Suppressor macrophage treated with lipopolysaccharide for 4 hours (primary cell): ENCODE measurements around the gene RARG.
"Not testable (repeated sequence)": the region's sequence is repeated elsewhere in the genome, so short reads cannot be mapped to it uniquely, and the experiment has no call there.

Source experiments
- DNase-seq: peaks from one replicate; pipeline ENCODE4 v3.0.0-alpha.2; 2020

RARG gene

DNA sequence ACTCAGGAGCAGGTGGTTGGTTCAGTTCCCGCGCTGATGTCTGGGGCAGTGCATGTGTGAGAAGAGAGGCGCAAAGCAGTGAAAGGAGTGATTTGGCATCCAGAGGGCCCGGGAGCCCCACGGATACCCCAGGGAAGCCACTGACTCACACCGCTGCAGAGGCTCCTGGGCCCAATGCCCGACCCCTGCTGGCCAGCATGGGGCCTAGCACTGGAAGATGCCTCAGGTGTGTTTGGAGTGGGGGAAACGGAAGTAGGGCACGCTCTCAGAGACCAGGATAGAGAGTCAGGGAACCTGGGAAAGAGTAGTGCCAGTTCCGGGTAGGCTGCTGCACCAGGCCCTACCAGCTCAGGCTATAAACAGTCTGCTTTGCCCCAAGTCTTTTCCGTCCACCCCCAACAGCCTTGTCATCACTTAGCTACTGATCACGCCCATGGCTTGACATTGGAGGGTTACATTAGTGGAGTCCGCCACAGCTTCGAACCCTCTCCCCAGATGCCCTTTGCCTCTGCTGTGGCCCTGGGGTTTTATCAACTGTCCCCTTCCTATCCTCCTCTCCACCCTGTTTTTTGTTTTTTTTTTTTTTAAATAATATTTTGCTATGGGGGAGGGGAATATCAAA is 41.8 kb downstream of the RARG start:
- DNase-seq: peak; percentile 28

GRCh38 chr12:53187145-53187899 is 44.7 kb downstream of the RARG start:
- DNase-seq: no peak

DNA sequence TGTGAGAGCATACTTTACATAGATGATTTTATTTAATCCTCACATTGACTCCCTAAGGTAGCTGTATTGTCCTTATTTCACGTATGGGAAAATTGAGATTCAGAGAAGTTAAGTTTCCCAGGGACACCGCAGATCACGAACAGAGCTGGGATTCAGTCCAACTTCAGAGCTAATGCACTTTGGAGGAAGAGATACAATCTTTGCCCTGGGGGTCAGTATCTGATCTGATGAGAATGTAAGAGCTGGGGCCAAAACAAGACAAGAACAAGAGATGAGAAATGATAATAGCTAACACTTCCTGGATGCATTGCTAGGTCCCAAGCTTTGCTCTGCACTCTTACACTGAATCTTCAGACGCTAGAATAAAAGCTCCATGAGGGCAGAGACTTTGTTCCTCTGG is 45.3 kb downstream of the RARG start:
- no peak for DNase-seq

- no peak for DNase-seq
These were observed 46.3 kb downstream of the RARG start for GRCh38 chr12:53185582-53186153.

DNA sequence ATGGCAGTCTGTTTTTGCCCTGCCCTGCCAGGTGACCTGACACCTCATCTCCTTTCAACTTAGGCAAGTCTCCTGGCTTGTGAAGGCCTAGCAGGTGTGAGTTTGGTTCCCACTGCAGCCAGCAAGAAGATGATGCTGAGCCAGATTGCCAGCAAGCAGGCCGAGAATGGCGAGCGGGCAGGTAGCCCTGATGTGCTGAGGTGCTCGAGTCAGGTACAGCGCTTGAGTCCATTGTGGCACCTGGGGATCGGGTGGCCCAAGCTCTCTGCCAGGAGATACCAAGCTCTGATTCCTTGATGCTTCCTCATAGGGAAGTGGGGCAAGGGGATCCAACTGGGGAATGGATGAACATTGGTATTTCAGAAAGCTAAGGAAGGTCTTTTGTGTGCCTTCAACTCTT is 47.2 kb downstream of the RARG start:
- DNase-seq: no peak

- DNase-seq: peak; percentile 80
These were observed 49.1 kb downstream of the RARG start for GRCh38 chr12:53182903-53183302.

- DNase-seq: peak; percentile 22
These were observed 50.1 kb downstream of the RARG start for GRCh38 chr12:53181935-53182334.

DNA sequence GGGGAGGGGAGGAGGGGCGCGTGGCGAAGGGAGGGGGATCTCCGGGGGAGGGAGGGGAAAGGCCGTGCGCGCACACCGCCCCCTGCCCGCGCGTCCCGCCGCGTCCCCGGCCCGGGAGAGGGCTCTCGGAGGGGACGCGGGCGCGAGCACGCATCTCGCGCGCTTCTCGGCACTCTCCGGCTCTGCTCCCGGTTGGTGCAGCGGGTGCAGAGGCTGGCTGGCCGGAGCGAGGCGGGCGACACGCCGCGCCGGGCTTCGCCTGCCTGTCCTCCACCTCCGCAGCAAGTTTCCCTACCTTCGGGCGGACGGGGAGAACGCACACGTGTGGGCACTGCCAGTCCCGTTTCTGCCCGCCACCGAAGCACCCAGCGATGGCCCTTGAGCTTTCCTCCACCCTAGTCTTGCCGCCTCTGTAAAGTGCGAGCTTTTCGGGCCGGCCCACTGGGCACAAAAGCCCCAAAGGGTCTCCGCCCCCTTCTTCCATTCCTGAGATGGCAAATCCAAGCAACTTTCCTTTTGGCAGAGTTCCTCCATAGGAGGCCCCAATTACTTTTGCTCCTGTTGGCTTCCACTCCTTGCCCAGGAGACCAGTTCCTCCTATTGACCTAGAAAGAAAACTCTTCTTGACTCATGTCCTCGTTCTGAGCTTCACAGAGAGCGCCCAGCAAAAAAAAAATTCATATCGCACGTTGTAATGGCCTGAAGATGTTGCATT is 50.9 kb downstream of the RARG start:
- peak; percentile 64 for DNase-seq

DNA sequence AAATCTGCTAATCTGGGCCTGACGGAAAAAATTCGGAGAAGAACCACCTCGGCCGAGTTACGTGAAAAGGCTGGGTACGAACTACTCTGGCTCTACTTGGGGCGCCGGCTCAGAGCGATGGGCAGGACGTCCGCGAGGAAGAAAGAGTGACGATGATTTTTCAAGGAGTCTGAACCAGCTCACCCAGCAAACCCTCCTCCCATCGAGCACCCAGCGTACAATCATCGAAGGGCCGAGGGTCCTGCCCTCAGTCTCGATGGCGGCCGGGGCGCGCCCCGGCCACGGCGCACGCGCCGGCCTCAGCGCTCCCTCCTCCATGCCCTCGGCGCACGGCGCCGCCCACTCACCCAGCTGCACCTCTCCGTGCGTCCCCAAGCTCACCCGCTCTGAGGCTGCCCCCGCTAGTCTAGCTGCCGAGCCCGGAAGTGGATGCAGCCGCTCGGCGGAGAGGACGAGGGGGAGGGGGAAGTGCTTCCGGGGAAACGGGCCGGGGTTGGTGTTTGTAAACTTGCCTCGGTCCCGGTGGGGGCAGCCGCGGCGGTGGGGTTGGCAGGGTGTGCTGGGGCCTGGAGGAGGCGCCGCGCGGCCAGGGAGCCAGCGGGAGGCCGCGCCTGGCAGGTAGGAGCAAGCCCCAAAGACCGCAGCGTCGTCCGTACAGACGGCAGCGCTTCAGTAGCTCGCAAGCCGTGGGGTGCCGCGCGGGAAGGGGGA is 51.6 kb downstream of the RARG start, which contains the start of the genes CSAD and ZNF740:
Gene CSAD (minus strand): TSS at position 706 of the 711 bp plus-strand sequence. CDS start 7,455 bp downstream, outside the sequence.
Gene ZNF740 (plus strand): TSS at position 503 of the 711 bp plus-strand sequence. CDS start 1,262 bp downstream, outside the sequence.
- DNase-seq: peak; percentile 98

GRCh38 chr12:53179687-53180219 is 52.3 kb downstream of the RARG start:
- DNase-seq: no peak

DNA sequence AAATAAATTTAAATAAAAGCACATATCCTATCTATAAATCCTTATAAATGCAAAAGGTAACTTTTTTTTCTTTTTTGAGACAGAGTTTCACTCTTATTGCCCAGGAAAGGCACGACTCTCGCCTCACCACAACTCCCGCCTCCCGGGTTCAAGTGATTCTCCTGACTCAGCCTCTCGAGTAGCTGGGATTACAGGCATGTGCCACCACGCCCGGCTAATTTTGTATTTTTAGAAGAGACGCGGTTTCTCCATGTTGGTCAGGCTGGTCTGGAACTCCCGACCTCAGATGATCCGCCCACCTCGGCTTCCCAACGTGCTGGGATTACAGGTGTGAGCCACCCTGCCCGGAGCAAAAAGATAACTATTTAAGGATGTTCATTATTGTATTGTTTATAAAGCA is 53.2 kb downstream of the RARG start:
- not testable (repeated sequence) for DNase-seq

- DNase-seq: not testable (repeated sequence)
These were observed 54.6 kb downstream of the RARG start for GRCh38 chr12:53177447-53177846.

- no peak for DNase-seq
These were observed 55.3 kb downstream of the RARG start for GRCh38 chr12:53176750-53177149.

- peak; percentile 42 for DNase-seq
These were observed 57.0 kb downstream of the RARG start for GRCh38 chr12:53174881-53175491.

DNA sequence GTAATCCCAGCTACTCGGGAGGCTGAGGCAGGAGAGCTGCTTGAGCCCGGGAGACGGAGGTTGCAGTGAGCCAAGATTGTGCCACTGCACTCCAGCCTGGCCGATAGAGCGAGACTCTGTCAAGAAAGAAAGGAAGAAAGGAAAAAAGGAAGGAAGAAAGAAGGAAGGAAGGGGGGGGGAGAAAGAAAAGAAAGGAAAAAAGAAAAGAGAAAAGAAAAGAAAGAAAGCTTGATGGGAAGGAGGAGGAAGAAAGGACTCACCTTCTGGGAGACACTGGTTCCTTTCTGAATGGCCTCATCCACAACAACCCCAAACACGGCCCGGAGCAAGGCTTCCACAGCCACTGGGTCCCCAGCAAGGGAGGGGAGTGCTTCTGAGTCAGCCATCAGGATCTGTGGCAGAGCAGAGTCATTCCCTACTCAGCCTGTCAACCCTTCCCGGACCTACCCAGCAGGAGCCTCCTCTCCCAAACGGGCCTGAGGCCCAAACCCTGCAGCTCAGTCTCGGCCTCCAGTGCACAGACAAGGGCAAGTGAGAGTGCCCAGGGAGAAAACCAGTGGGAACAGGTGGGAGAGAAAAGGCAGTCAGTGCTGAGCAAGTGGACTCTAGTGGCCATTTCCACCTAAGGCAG is 58.8 kb downstream of the RARG start:
- no peak for DNase-seq

- DNase-seq: no peak
These were observed 59.7 kb downstream of the RARG start for GRCh38 chr12:53172352-53172751.

GRCh38 chr12:53171725-53172329 is 60.2 kb downstream of the RARG start:
- DNase-seq: no peak

DNA sequence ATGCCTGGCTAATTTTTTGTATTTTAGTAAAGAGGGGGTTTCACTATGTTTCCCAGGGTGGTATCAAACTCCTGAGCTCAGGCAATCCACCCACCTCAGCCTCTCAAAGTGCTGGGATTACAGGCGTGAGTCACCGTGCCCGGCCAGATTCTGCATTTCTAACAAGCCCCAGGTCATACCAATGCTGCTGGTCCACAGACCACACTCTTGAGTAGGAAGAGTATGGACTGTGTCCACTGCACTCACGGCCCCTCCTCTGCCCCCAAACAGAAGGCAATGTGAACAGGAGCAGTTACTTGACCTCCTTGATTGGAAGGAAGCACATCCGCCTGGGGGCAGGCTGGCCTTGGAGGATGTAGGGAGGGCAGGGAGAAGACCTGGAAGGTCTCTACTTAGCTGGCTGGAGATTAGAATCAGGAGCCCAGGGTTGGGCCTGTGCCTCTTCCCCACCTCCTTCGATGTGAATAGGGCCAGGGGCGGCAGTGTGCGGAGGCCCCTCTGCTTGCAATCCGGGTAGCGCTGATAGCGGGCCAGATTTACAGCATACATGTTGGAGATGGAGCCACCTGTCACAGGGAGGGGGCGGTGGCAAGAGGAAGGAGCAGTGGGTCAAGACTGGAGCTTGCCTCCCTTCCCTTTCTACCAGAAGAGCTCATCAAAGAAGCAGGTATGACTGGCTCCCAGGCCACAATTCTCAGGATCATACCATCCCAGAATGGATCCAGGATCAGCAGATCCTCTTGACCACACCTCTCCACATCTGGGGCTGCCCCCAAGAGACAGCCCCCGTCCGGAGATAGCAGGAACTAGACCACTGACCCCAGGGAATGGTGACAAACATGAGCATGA is 60.9 kb downstream of the RARG start:
- DNase-seq: no peak

GRCh38 chr12:53170215-53170614 is 61.8 kb downstream of the RARG start:
- DNase-seq: no peak

- no peak for DNase-seq
These were observed 62.4 kb downstream of the RARG start for GRCh38 chr12:53169644-53170043.
